HCT116 (cell line): Measurements from ENCODE around the gene KIF21B.

Source experiments
- CTCF ChIP-seq, 3 experiments: fragments of 200-600 bp in 1 of 3; sonication (generic) in 1 of 3; IDR thresholded peaks in 2 of 3; conservative IDR thresholded peaks in 1 of 3; 2 replicates each; pipeline ENCODE4 v1.5.1; 2012 to 2017; ENCODE audit warnings: low read depth in 2 of 3, low read length in 2 of 3, antibody characterized with exemption in 1 of 3, borderline replicate concordance in 1 of 3, control low read depth in 1 of 3, mild to moderate bottlenecking in 1 of 3, mixed read lengths in 1 of 3, mixed run types in 1 of 3, moderate library complexity in 1 of 3; ENCODE audit not compliant: insufficient read depth in 1 of 3
- EGR1 ChIP-seq: IDR thresholded peaks from 2 replicates; pipeline ENCODE4 v1.6.1; 2012; ENCODE audit warnings: low read depth
- EZH2 ChIP-seq: fragments of 200-600 bp; sonication (generic); IDR thresholded peaks from 2 replicates; pipeline ENCODE4 v1.6.1; 2017; ENCODE audit warnings: antibody characterized with exemption, mixed run types
- EZH2phosphoT487 ChIP-seq: fragments of 200-600 bp; IDR thresholded peaks from 2 replicates; pipeline ENCODE4 v1.6.1; 2018; ENCODE audit warnings: antibody characterized with exemption, borderline replicate concordance
- JUND ChIP-seq: IDR thresholded peaks from 2 replicates; pipeline ENCODE4 v1.6.1; 2012
- MAX ChIP-seq: IDR thresholded peaks from 2 replicates; pipeline ENCODE4 v1.6.1; 2012
- POLR2A ChIP-seq: IDR thresholded peaks from 2 replicates; pipeline ENCODE4 v1.7.0; 2011; ENCODE audit warnings: borderline replicate concordance; ENCODE audit not compliant: insufficient read depth, insufficient read length; ENCODE audit errors: extremely low read depth
- REST ChIP-seq: IDR thresholded peaks from 2 replicates; pipeline ENCODE4 v1.6.1; 2012; ENCODE audit warnings: low read depth
- YY1 ChIP-seq: IDR thresholded peaks from 2 replicates; pipeline ENCODE4 v1.6.1; 2011; ENCODE audit warnings: low read length, low read depth, moderate library complexity, mild to moderate bottlenecking; ENCODE audit not compliant: insufficient replicate concordance; ENCODE audit errors: extremely low read depth

GRCh38 chr1:200998323-200998722 is 25.2 kb downstream of the KIF21B start:
- TF ChIP-seq YY1, result no peak
- TF ChIP-seq CTCF (IDR thresholded peaks at IDR 0.05 in 2 of 3, conservative IDR thresholded peaks at IDR 0.05 in 1 of 3; ENCODE audit: borderline replicate concordance in 1 of 3, insufficient read depth in 1 of 3, low read depth in 2 of 3, low read length in 2 of 3), result no peak
- no peak for TF ChIP-seq MAX
- TF ChIP-seq EGR1, result no peak
- TF ChIP-seq EZH2phosphoT487, result no peak
- TF ChIP-seq POLR2A, result no peak
- TF ChIP-seq REST, result no peak
- no peak for TF ChIP-seq EZH2
- TF ChIP-seq JUND, result no peak
